MM.1S (cell line): ENCODE measurements around the gene GPR35.

ENCODE experiments used
- DNase-seq: peaks from one replicate; pipeline ENCODE4 v3.0.0-alpha.2; 2015
- H2AFZ ChIP-seq: fragments of 300-600 bp; sonication (generic); 2 replicates; pipeline ENCODE4 v1.6.0; 2016; ENCODE audit warnings: antibody characterized with exemption, low read length
- H3F3A ChIP-seq: fragments of 300-600 bp; sonication (generic); 2 replicates; pipeline ENCODE4 v1.6.1; 2016; ENCODE audit warnings: mild to moderate bottlenecking, antibody characterized with exemption, low read length, moderate library complexity, mixed read lengths; ENCODE audit not compliant: insufficient read depth
- H3K27ac ChIP-seq: fragments of 300-600 bp; sonication (generic); 2 replicates; pipeline ENCODE4 v1.5.1; 2016; ENCODE audit warnings: mild to moderate bottlenecking, low read length
- H3K27me3 ChIP-seq: fragments of 300-600 bp; sonication (generic); replicated peaks from 2 replicates; pipeline ENCODE4 v1.6.0; 2016; ENCODE audit warnings: low read length; ENCODE audit not compliant: insufficient read depth
- H3K36me3 ChIP-seq: fragments of 300-600 bp; sonication (generic); replicated peaks from 2 replicates; pipeline ENCODE4 v1.6.1; 2016; ENCODE audit warnings: mild to moderate bottlenecking, low read length, mixed read lengths; ENCODE audit not compliant: insufficient read depth
- H3K4me1 ChIP-seq: fragments of 300-600 bp; sonication (generic); 2 replicates; pipeline ENCODE4 v1.6.1; 2016; ENCODE audit warnings: low read length, mixed read lengths
- H3K4me2 ChIP-seq: fragments of 300-600 bp; sonication (generic); 2 replicates; pipeline ENCODE4 v1.6.0; 2016; ENCODE audit warnings: low read depth, low read length
- H3K4me3 ChIP-seq: fragments of 300-600 bp; sonication (generic); 2 replicates; pipeline ENCODE4 v1.5.1; 2016; ENCODE audit warnings: low read length, mixed read lengths
- H3K79me2 ChIP-seq: fragments of 300-600 bp; sonication (generic); 2 replicates; pipeline ENCODE4 v1.6.1; 2016; ENCODE audit warnings: mixed run types, low read length, mixed read lengths
- H3K9ac ChIP-seq: fragments of 300-600 bp; sonication (generic); 2 replicates; pipeline ENCODE4 v1.6.1; 2016; ENCODE audit warnings: low read length, mixed read lengths
- H3K9me2 ChIP-seq: fragments of 300-600 bp; sonication (generic); replicated peaks from 2 replicates; pipeline ENCODE4 v1.6.1; 2016; ENCODE audit warnings: mild to moderate bottlenecking, low read length, mixed read lengths; ENCODE audit not compliant: insufficient read depth
- H3K9me3 ChIP-seq: fragments of 300-600 bp; sonication (generic); replicated peaks from 2 replicates; pipeline ENCODE4 v1.6.1; 2016; ENCODE audit warnings: mild to moderate bottlenecking, low read length, mixed read lengths; ENCODE audit not compliant: insufficient read depth
- H4K20me1 ChIP-seq: fragments of 300-600 bp; sonication (generic); 2 replicates; pipeline ENCODE4 v1.6.1; 2016; ENCODE audit warnings: mild to moderate bottlenecking, low read length, moderate library complexity, mixed read lengths; ENCODE audit not compliant: insufficient read depth
- CTCF ChIP-seq: fragments of 300-600 bp; sonication (generic); IDR thresholded peaks from 2 replicates; pipeline ENCODE4 v1.5.1; 2016; ENCODE audit warnings: antibody characterized with exemption, low read length, mixed read lengths
- EZH2 ChIP-seq: fragments of 300-600 bp; sonication (generic); optimal IDR thresholded peaks from 2 replicates; pipeline ENCODE3; 2017; ENCODE audit warnings: low read depth, mild to moderate bottlenecking, antibody characterized with exemption, low read length, mixed read lengths
- EZH2phosphoT487 ChIP-seq: fragments of 300-600 bp; sonication (generic); IDR thresholded peaks from 2 replicates; pipeline ENCODE4 v1.6.1; 2018; ENCODE audit warnings: antibody characterized with exemption, low read length

The GPR35 gene

GRCh38 chr2:240629968-240630770, 4.9 kb downstream of the GPR35 start:
- Histone ChIP-seq H3K4me1 (no peaks in the 10 kb centered on the region), H3F3A (no peaks in the 10 kb centered on the region), H3K36me3 (no peaks in the 10 kb centered on the region), H3K4me3 (no peak overlapping the region), H3K9me2 (no peaks in the 10 kb centered on the region), H4K20me1 (no peaks in the 10 kb centered on the region), H3K4me2 (no peak overlapping the region), H3K79me2 (no peaks in the 10 kb centered on the region), H3K27me3 (peaks cover 4% of the 10 kb centered on the region; the same call in 1 of the 2 replicates), H3K27ac (no peak overlapping the region), H3K9ac (no peak overlapping the region), H2AFZ (no peak overlapping the region), H3K9me3 (no peaks in the 10 kb centered on the region)
- no peak for DNase-seq
- TF ChIP-seq EZH2phosphoT487 (no peak), EZH2 (no peak), CTCF (no peak)

GRCh38 chr2:240630771-240631547, 5.7 kb downstream of the GPR35 start:
- no peaks in the 10 kb centered on the region for H3K9me3 ChIP-seq
- H2AFZ ChIP-seq, result no peak overlapping the region
- H3K27ac ChIP-seq, result no peak overlapping the region
- no peaks in the 10 kb centered on the region for H4K20me1 ChIP-seq
- no peak overlapping the region for H3K9ac ChIP-seq
- no peaks in the 10 kb centered on the region for H3K79me2 ChIP-seq
- H3K36me3 ChIP-seq, result no peaks in the 10 kb centered on the region
- no peak overlapping the region for H3K4me2 ChIP-seq
- TF ChIP-seq CTCF (no peak), EZH2phosphoT487 (no peak), EZH2 (no peak)
- no peaks in the 10 kb centered on the region for H3F3A ChIP-seq
- H3K4me1 ChIP-seq, result no peaks in the 10 kb centered on the region
- peaks cover 4% of the 10 kb centered on the region; the same call in 1 of the 2 replicates for H3K27me3 ChIP-seq
- no peak overlapping the region for H3K4me3 ChIP-seq
- no peaks in the 10 kb centered on the region for H3K9me2 ChIP-seq
- DNase-seq, result no peak

GRCh38 chr2:240631548-240632305, 6.4 kb downstream of the GPR35 start:
- no peaks in the 10 kb centered on the region for H3K9me3 ChIP-seq
- H3K9me2 ChIP-seq, result no peaks in the 10 kb centered on the region
- no peak for DNase-seq
- no peaks in the 10 kb centered on the region for H4K20me1 ChIP-seq
- H3F3A ChIP-seq, result no peaks in the 10 kb centered on the region
- H3K4me1 ChIP-seq, result no peaks in the 10 kb centered on the region
- no peaks in the 10 kb centered on the region for H3K79me2 ChIP-seq
- H3K27ac ChIP-seq, result no peak overlapping the region
- H3K9ac ChIP-seq, result no peak overlapping the region
- no peaks in the 10 kb centered on the region for H3K36me3 ChIP-seq
- H3K4me2 ChIP-seq, result no peak overlapping the region
- TF ChIP-seq CTCF (no peak), EZH2phosphoT487 (no peak), EZH2 (no peak)
- H3K4me3 ChIP-seq, result no peak overlapping the region
- H3K27me3 ChIP-seq, result peaks cover 4% of the 10 kb centered on the region; the same call in 1 of the 2 replicates
- no peak overlapping the region for H2AFZ ChIP-seq
